AG09309 (cell line): ENCODE measurements around the gene SMIM45.

Source experiments
- DNase-seq: peaks from one replicate; pipeline ENCODE4 v3.0.0-alpha.2; 2010; ENCODE audit warnings: low read depth
- H3K4me3 ChIP-seq: 2 replicates; pipeline ENCODE4 v1.5.1; 2011; ENCODE audit warnings: mild to moderate bottlenecking, low read depth, low read length, moderate library complexity; ENCODE audit not compliant: control insufficient read depth
- CTCF ChIP-seq: IDR thresholded peaks from 2 replicates; pipeline ENCODE4 v1.5.1; 2011; ENCODE audit warnings: mild to moderate bottlenecking, low read depth, low read length, inconsistent platforms; ENCODE audit not compliant: insufficient read depth, control insufficient read depth; ENCODE audit errors: missing control alignments

SMIM45 gene

GRCh38 chr22:41917375-41917902, 34.5 kb upstream of the SMIM45 start:
- TF ChIP-seq CTCF = no peak
- H3K4me3 ChIP-seq = no peak overlapping the region
- DNase-seq = no peak

- no peak overlapping the region for H3K4me3 ChIP-seq
- no peak for DNase-seq
These were observed 33.8 kb upstream of the SMIM45 start for GRCh38 chr22:41917903-41918791.

GRCh38 chr22:41919357-41920224, 32.4 kb upstream of the SMIM45 start:
- DNase-seq = no peak
- no peak for TF ChIP-seq CTCF
- H3K4me3 ChIP-seq = peak overlapping the region; percentile 32

More at GRCh38 chr22:41917903-41918791, 33.8 kb upstream of the SMIM45 start:
- TF ChIP-seq CTCF = no peak

GRCh38 chr22:41920271-41920976, 31.5 kb upstream of the SMIM45 start:
- DNase-seq = no peak
- TF ChIP-seq CTCF = no peak
- H3K4me3 ChIP-seq = no peak overlapping the region

GRCh38 chr22:41922328-41922727, 29.6 kb upstream of the SMIM45 start:
- no peak for DNase-seq
- H3K4me3 ChIP-seq = no peak overlapping the region
- TF ChIP-seq CTCF = no peak

GRCh38 chr22:41922940-41923594, 28.9 kb upstream of the SMIM45 start:
- no peak overlapping the region for H3K4me3 ChIP-seq
- no peak for TF ChIP-seq CTCF
- no peak for DNase-seq
